HepG2 (cell line): ENCODE measurements around the gene DPT. TPM values are rescaled to one million over a fixed set of nuclear protein-coding genes. Genes with fewer than 3 reads are reported as not detected.

Experiments
- ATAC-seq: fragments of 200-7000 bp; cut with Tn5 transposase; 3 replicates; pipeline ENCODE4 v1.9.1; 2020; ENCODE audit warnings: mild to moderate bottlenecking, moderate library complexity
- BruUV-seq: library from RNA; stranded (reverse); fragments of 400-500 nt; replicated peaks from 2 replicates; lab custom pipeline; 2021; lab: Mats Ljungman, UMichigan
- CTCF ChIA-PET: fragments of 300-600 bp; formaldehyde crosslinking; extraction: SDS; loops from one replicate; lab custom pipeline; 2021; ENCODE audit warnings: low total read pairs, inconsistent platforms, low intra/inter-chr PET ratio; lab: Yijun Ruan, JAX
- POLR2A ChIA-PET: fragments of 350-600 bp; sonication (Branson Sonifier 250); formaldehyde crosslinking; loops from one replicate; lab custom pipeline; 2020; ENCODE audit warnings: antibody characterized with exemption, inconsistent platforms; lab: Yijun Ruan, JAX
- DNase-seq: peaks from one replicate; pipeline ENCODE4 v3.0.0-alpha.2; 2015; ENCODE audit warnings: low spot score
- FAIRE-seq: peaks from 3 replicates; lab custom pipeline; 2011; peaks lifted over from hg19 to GRCh38; lab: Jason Lieb, UNC
- H2AFZ ChIP-seq: one replicate; pipeline ENCODE4 v1.6.1; 2011; ENCODE audit warnings: low read length, inconsistent platforms
- H3K27ac ChIP-seq: fragments of 300-600 bp; 3 replicates; pipeline ENCODE4 v1.8.0; 2011; ENCODE audit warnings: mixed run types, mild to moderate bottlenecking, mixed read lengths, low read length, inconsistent platforms; ENCODE audit not compliant: insufficient read depth; ENCODE audit errors: extremely low read length
- H3K27me3 ChIP-seq, 2 experiments: fragments of 200-600 bp in 1 of 2; 2 replicates in 1 of 2; 3 replicates in 1 of 2; pipeline versions ENCODE4 v1.6.0 to v1.8.0; 2011; ENCODE audit warnings: low read length in 2 of 2, mild to moderate bottlenecking in 2 of 2, moderate library complexity in 2 of 2, inconsistent platforms in 1 of 2; ENCODE audit not compliant: insufficient read depth in 2 of 2, control insufficient read depth in 1 of 2
- H3K36me3 ChIP-seq, 2 experiments: fragments of 200-600 bp in 1 of 2; replicated peaks in 1 of 2; 2 replicates in 1 of 2; 3 replicates in 1 of 2; pipeline versions ENCODE4 v1.5.1 to v1.8.0; 2011; ENCODE audit warnings: low read length in 2 of 2, inconsistent platforms in 1 of 2; ENCODE audit not compliant: insufficient read depth in 2 of 2, control insufficient read depth in 1 of 2
- H3K4me1 ChIP-seq: 2 replicates; pipeline ENCODE4 v1.5.1; 2012; ENCODE audit warnings: low read length, inconsistent platforms; ENCODE audit not compliant: insufficient read depth
- H3K4me2 ChIP-seq: 2 replicates; pipeline ENCODE4 v1.6.0; 2011; ENCODE audit warnings: low read depth, low read length, inconsistent platforms
- H3K4me3 ChIP-seq, 3 experiments: fragments of 200-600 bp in 1 of 3; sonication (generic), shearing (Covaris generic) in 1 of 3; replicated peaks in 1 of 3; 2 replicates each; pipeline ENCODE4 v1.5.1; 2011 to 2016; ENCODE audit warnings: low read length in 3 of 3, inconsistent platforms in 2 of 3, low read depth in 2 of 3, mild to moderate bottlenecking in 2 of 3, control low read depth in 1 of 3, mixed read lengths in 1 of 3; ENCODE audit not compliant: insufficient read depth in 1 of 3
- H3K79me2 ChIP-seq: one replicate; pipeline ENCODE4 v1.6.1; 2011; ENCODE audit warnings: low read length, inconsistent platforms; ENCODE audit not compliant: insufficient read depth
- H3K9ac ChIP-seq: 2 replicates; pipeline ENCODE4 v1.6.0; 2011; ENCODE audit warnings: mild to moderate bottlenecking, low read depth, low read length, inconsistent platforms; ENCODE audit not compliant: insufficient read depth
- H3K9me3 ChIP-seq: 2 replicates; pipeline ENCODE4 v1.5.1; 2012; ENCODE audit warnings: mild to moderate bottlenecking, low read length
- H4K20me1 ChIP-seq: 2 replicates; pipeline ENCODE4 v1.6.0; 2011; ENCODE audit warnings: inconsistent platforms, mild to moderate bottlenecking, low read length, moderate library complexity; ENCODE audit not compliant: insufficient read depth
- DMTF1 ChIP-seq: sonication (generic); formaldehyde crosslinking; IDR thresholded peaks from 2 replicates; pipeline ENCODE4 v1.4.0; 2020; ENCODE audit warnings: mild to moderate bottlenecking, missing genetic modification reagents
- ELF3 ChIP-seq: IDR thresholded peaks from 2 replicates; pipeline ENCODE4 v1.6.1; 2016; ENCODE audit warnings: missing genetic modification reagents, missing compliant biosample characterization
- ELF4 ChIP-seq: sonication (generic); formaldehyde crosslinking; IDR thresholded peaks from 2 replicates; pipeline ENCODE4 v1.5.0; 2020; ENCODE audit warnings: missing genetic modification reagents, mild to moderate bottlenecking, moderate library complexity, borderline replicate concordance
- FUBP1 ChIP-seq: sonication (generic); formaldehyde crosslinking; IDR thresholded peaks from 2 replicates; pipeline ENCODE4 v1.5.1; 2020; ENCODE audit warnings: missing genetic modification reagents, mild to moderate bottlenecking, borderline replicate concordance
- GRHL1 ChIP-seq: sonication (generic); formaldehyde crosslinking; conservative IDR thresholded peaks from 2 replicates; pipeline ENCODE4 v1.8.0; 2022; ENCODE audit warnings: missing genetic modification reagents
- KLF6 ChIP-seq: IDR thresholded peaks from 2 replicates; pipeline ENCODE4 v1.8.0; 2016; ENCODE audit warnings: missing biosample characterization, missing genetic modification reagents
- PAXIP1 ChIP-seq: sonication (generic); formaldehyde crosslinking; conservative IDR thresholded peaks from 2 replicates; pipeline ENCODE4 v1.4.0; 2020; ENCODE audit warnings: mild to moderate bottlenecking, missing genetic modification reagents, moderate library complexity
- ZNF691 ChIP-seq: sonication (generic); formaldehyde crosslinking; IDR thresholded peaks from 2 replicates; pipeline ENCODE4 v1.4.0; 2020; ENCODE audit warnings: missing genetic modification reagents, low read depth, mild to moderate bottlenecking, borderline replicate concordance
- ZNF772 ChIP-seq: sonication (generic); formaldehyde crosslinking; IDR thresholded peaks from 2 replicates; pipeline ENCODE4 v1.5.0; 2020; ENCODE audit warnings: mild to moderate bottlenecking, missing genetic modification reagents
- ZSCAN9 ChIP-seq: IDR thresholded peaks from 2 replicates; pipeline ENCODE4 v1.6.1; 2016; ENCODE audit warnings: borderline replicate concordance
- whole genome bisulfite sequencing: methylation state at CpG from one replicate; pipeline ENCODE4 v1.1.6; 2017; ENCODE audit warnings: low lambda C conversion rate; 5-methylcytosine and 5-hydroxymethylcytosine counted together
- in situ Hi-C: cut with HindIII; loops from 2 replicates; pipeline ENCODE4 v1.10.0; 2017; ENCODE audit warnings: low pct_unique_long_range_greater_than_20kb; ENCODE audit not compliant: extremely low pct_ligation_motif_present
- intact Hi-C: fragments of 100-400 bp; cut with micrococcal nuclease; formaldehyde crosslinking; loops from one replicate; pipeline ENCODE4 v1.10.0; 2022; ENCODE audit not compliant: unreplicated experiment
- polyA plus RNA-seq, 8 experiments: library from polyadenylated mRNA; depleted of rRNA in 3 of 8; stranded (reverse) in 7 of 8; unstranded in 1 of 8; fragments of >200 nt; fragmentation: Illumina TruSeq in 4 of 8; extraction: Trizol in 4 of 8; gene quantifications; 2 replicates each; pipeline versions ENCODE4 v1.2.1 to v1.2.3, GENCODE V29; 2011 to 2016; ENCODE audit warnings: low read depth in 4 of 8, missing spikeins in 1 of 8, mixed read lengths in 1 of 8; ENCODE audit not compliant: insufficient read depth in 1 of 8
- total RNA-seq, 5 experiments: library from RNA; depleted of rRNA; stranded (reverse); fragments of >200 nt; fragmentation: Illumina TruSeq; extraction: Trizol; gene quantifications; 2 replicates each; pipeline ENCODE4 v1.2.3, GENCODE V29; 2016; ENCODE audit warnings: low read depth in 1 of 5

Gene DPT
- total and polyA plus RNA-seq, 2 of the 13 experiments (the other 11 are each of a cell fraction or from before 2014, with no cell fraction given) = 0.04 TPM; not detected in 1

GRCh38 chr1:168762473-168762872 lies 33.5 kb upstream of the DPT start (continued):
- TF ChIP-seq PAXIP1 (CRISPR knock-in tag) = no peak
- TF ChIP-seq, all 625 proteins: peak for 0

- WGBS = 41% methylated on average over 4 of the region's 4 CpGs
- no peaks in the 10 kb centered on the region; a peak in 2 of 5 replicates for H3K27me3 ChIP-seq
- in situ Hi-C loops (no loop called here), intact Hi-C loops (no loop called here)
- no peak overlapping the region for H3K9ac ChIP-seq
- CTCF ChIA-PET = no interaction called here
- ATAC-seq (no peak), DNase-seq (no peak), FAIRE-seq (no peak)
- no TSS peak for BruUV-seq
- H3K9me3 ChIP-seq = no peaks in the 10 kb centered on the region
- POLR2A ChIA-PET = no interaction called here
- H3K27ac ChIP-seq = no peak overlapping the region
- no peaks in the 10 kb centered on the region for H4K20me1 ChIP-seq
- H3K79me2 ChIP-seq = no peaks in the 10 kb centered on the region
- H3K4me1 ChIP-seq = peaks cover 27% of the 10 kb centered on the region
- no peaks in the 10 kb centered on the region for H3K36me3 ChIP-seq
- no peak overlapping the region for H3K4me2 ChIP-seq
- H2AFZ ChIP-seq = no peak overlapping the region
- no peak overlapping the region for H3K4me3 ChIP-seq
- no peak for TF ChIP-seq ZSCAN9 (CRISPR knock-in tag)
- TF ChIP-seq FUBP1 (CRISPR knock-in tag) = no peak
- no peak for TF ChIP-seq GRHL1 (CRISPR knock-in tag)
- TF ChIP-seq ELF4 = no peak
- no peak for TF ChIP-seq ZNF691 (CRISPR knock-in tag)
- no peak for TF ChIP-seq KLF6 (CRISPR knock-in tag)
- TF ChIP-seq DMTF1 (CRISPR knock-in tag) = no peak
- TF ChIP-seq ELF3 (CRISPR knock-in tag) = no peak
- TF ChIP-seq ZNF772 (CRISPR knock-in tag) = no peak
Measured at GRCh38 chr1:168760781-168761180, 31.8 kb upstream of the DPT start.
